GM12878 (cell line): ENCODE results near the gene OR5F1. TPM values are rescaled to one million over a fixed set of nuclear protein-coding genes. Genes with fewer than 3 reads are reported as not detected.

ENCODE experiments used
- ATAC-seq: fragments of 200-7000 bp; cut with Tn5 transposase; 3 replicates; pipeline ENCODE4 v1.9.1; 2020; ENCODE audit warnings: mild to moderate bottlenecking, moderate library complexity
- BruUV-seq: library from RNA; stranded (reverse); fragments of 400-500 nt; replicated peaks from 2 replicates; lab custom pipeline; 2021; lab: Mats Ljungman, UMichigan
- CTCF ChIA-PET: fragments of 300-600 bp; sonication (Branson Sonifier 250); formaldehyde crosslinking; extraction: SDS; loops from one replicate; lab custom pipeline; 2021; ENCODE audit warnings: inconsistent platforms; lab: Yijun Ruan, JAX
- POLR2A ChIA-PET: fragments of 350-600 bp; formaldehyde crosslinking; extraction: SDS; loops from one replicate; lab custom pipeline; 2021; ENCODE audit warnings: inconsistent platforms; lab: Charles Lee
- RAD21 ChIA-PET: fragments of 300-600 bp; sonication (Branson Sonifier 250); formaldehyde crosslinking; loops from one replicate; lab custom pipeline; 2023; ENCODE audit warnings: antibody characterized with exemption; ENCODE audit not compliant: unreplicated experiment; lab: Charles Lee
- SMC1A ChIA-PET: fragments of 300-600 bp; sonication (Branson Sonifier 250); formaldehyde crosslinking; loops from one replicate; lab custom pipeline; 2023; ENCODE audit not compliant: unreplicated experiment, uncharacterized antibody; lab: Charles Lee
- DNase-seq: peaks from one replicate; pipeline ENCODE4 v3.0.0-alpha.2; 2011; ENCODE audit warnings: low read depth, low spot score
- FAIRE-seq: peaks from 3 replicates; lab custom pipeline; 2011; peaks lifted over from hg19 to GRCh38; lab: Jason Lieb, UNC
- H2AFZ ChIP-seq: 2 replicates; pipeline ENCODE4 v1.6.0; 2011; ENCODE audit warnings: low read depth, low read length, control low read depth; ENCODE audit not compliant: control insufficient read depth
- H3K27ac ChIP-seq: 2 replicates; pipeline ENCODE4 v1.5.1; 2011; ENCODE audit warnings: control low read depth; ENCODE audit not compliant: control insufficient read depth, insufficient read depth
- H3K27me3 ChIP-seq, 2 experiments: replicated peaks in 1 of 2; 2 replicates each; pipeline versions ENCODE4 v1.6.0 to v1.6.1; 2011; ENCODE audit warnings: low read length in 1 of 2; ENCODE audit not compliant: control insufficient read depth in 2 of 2, insufficient read depth in 2 of 2
- H3K36me3 ChIP-seq, 2 experiments: 2 replicates each; pipeline ENCODE4 v1.5.1; 2011; ENCODE audit warnings: low read length in 1 of 2; ENCODE audit not compliant: control insufficient read depth in 2 of 2, insufficient read depth in 2 of 2
- H3K4me1 ChIP-seq: 2 replicates; pipeline ENCODE4 v1.6.1; 2011; ENCODE audit warnings: mild to moderate bottlenecking, low read length, moderate library complexity, mixed read lengths; ENCODE audit not compliant: control insufficient read depth, insufficient read depth
- H3K4me2 ChIP-seq: 2 replicates; pipeline ENCODE4 v1.6.0; 2011; ENCODE audit warnings: control low read depth; ENCODE audit not compliant: control insufficient read depth, insufficient read depth
- H3K4me3 ChIP-seq: fragments of 200-600 bp; sonication (generic); 2 replicates; pipeline ENCODE4 v1.5.1; 2016
- H3K79me2 ChIP-seq: 2 replicates; pipeline ENCODE4 v1.6.0; 2011; ENCODE audit warnings: low read length; ENCODE audit not compliant: control insufficient read depth, insufficient read depth
- H3K9ac ChIP-seq: 2 replicates; pipeline ENCODE4 v1.8.0; 2011; ENCODE audit warnings: low read length, control low read depth, mixed read lengths; ENCODE audit not compliant: control insufficient read depth, insufficient read depth
- H3K9me3 ChIP-seq: replicated peaks from 3 replicates; pipeline ENCODE4 v1.5.1; 2011; ENCODE audit warnings: mild to moderate bottlenecking, low read length; ENCODE audit not compliant: control insufficient read depth, insufficient read depth
- H4K20me1 ChIP-seq: 2 replicates; pipeline ENCODE4 v1.6.0; 2011; ENCODE audit not compliant: control insufficient read depth, insufficient read depth
- ASH2L ChIP-seq: fragments of 300-600, 200-600 bp; sonication (generic); IDR thresholded peaks from 2 replicates; pipeline ENCODE4 v1.6.1; 2017; ENCODE audit warnings: low read depth, mild to moderate bottlenecking, borderline replicate concordance
- FOS ChIP-seq: IDR thresholded peaks from 3 replicates; pipeline ENCODE4 v1.6.1; 2011; ENCODE audit warnings: borderline replicate concordance; ENCODE audit not compliant: insufficient read length; ENCODE audit errors: extremely low read depth
- GABPA ChIP-seq: IDR thresholded peaks from 2 replicates; pipeline ENCODE4 v1.6.1; 2014; ENCODE audit warnings: antibody characterized with exemption, low read depth, mild to moderate bottlenecking, inconsistent platforms
- HDAC2 ChIP-seq: fragments of 200-600 bp; sonication (generic); IDR thresholded peaks from 2 replicates; pipeline ENCODE4 v1.6.1; 2017
- JUNB ChIP-seq: IDR thresholded peaks from 2 replicates; pipeline ENCODE4 v1.6.1; 2016; ENCODE audit warnings: antibody characterized with exemption, mild to moderate bottlenecking
- KAT2A ChIP-seq: conservative IDR thresholded peaks from 2 replicates; pipeline ENCODE4 v1.6.1; 2011; ENCODE audit warnings: low read depth, low read length; ENCODE audit not compliant: control insufficient read depth
- NFYB ChIP-seq: IDR thresholded peaks from 2 replicates; pipeline ENCODE4 v1.6.1; 2011; ENCODE audit warnings: low read depth, mild to moderate bottlenecking, low read length, improper control_type of control experiment, moderate library complexity; ENCODE audit not compliant: insufficient read depth
- NR2C2 ChIP-seq: IDR thresholded peaks from 2 replicates; pipeline ENCODE4 v1.6.1; 2011; ENCODE audit warnings: borderline replicate concordance, low read depth; ENCODE audit not compliant: control insufficient read depth, insufficient read length
- PAX8 ChIP-seq: fragments of 450-650 bp; IDR thresholded peaks from 2 replicates; pipeline ENCODE4 v1.6.1; 2017; ENCODE audit warnings: mild to moderate bottlenecking, moderate library complexity
- POLR2AphosphoS5 ChIP-seq: IDR thresholded peaks from 2 replicates; pipeline ENCODE4 v1.6.1; 2011; ENCODE audit warnings: mild to moderate bottlenecking, low read length, inconsistent platforms
- RELA ChIP-seq: fragments of 450-650 bp; IDR thresholded peaks from 2 replicates; pipeline ENCODE4 v1.8.0; 2014; ENCODE audit warnings: borderline replicate concordance; ENCODE audit not compliant: partially characterized antibody
- SP1 ChIP-seq: IDR thresholded peaks from one replicate; pipeline ENCODE4 v1.6.1; 2011; ENCODE audit warnings: low read depth, low read length
- STAT1 ChIP-seq: fragments of 450-650 bp; conservative IDR thresholded peaks from 2 replicates; pipeline ENCODE4 v1.6.1; 2014; ENCODE audit warnings: antibody characterized with exemption, mild to moderate bottlenecking
- TCF7 ChIP-seq: IDR thresholded peaks from 2 replicates; pipeline ENCODE4 v1.6.1; 2014; ENCODE audit warnings: antibody characterized with exemption, borderline replicate concordance
- ZNF24 ChIP-seq: fragments of 450-650 bp; IDR thresholded peaks from 2 replicates; pipeline ENCODE4 v1.6.1; 2017; ENCODE audit warnings: antibody characterized with exemption, mild to moderate bottlenecking
- ZZZ3 ChIP-seq: IDR thresholded peaks from 2 replicates; pipeline ENCODE4 v1.6.1; 2011; ENCODE audit warnings: low read depth; ENCODE audit not compliant: control insufficient read depth, insufficient read length
- WGBS: methylation state at CpG from one replicate; pipeline ENCODE4 v1.1.6; 2016; ENCODE audit warnings: low lambda C conversion rate; ENCODE audit not compliant: insufficient replicate concordance, insufficient coverage; ENCODE audit errors: missing lambda C conversion rate; 5-methylcytosine and 5-hydroxymethylcytosine counted together
- in situ Hi-C: fragments of 300-500 bp; cut with MboI; formaldehyde crosslinking; loops from 9 replicates; pipeline ENCODE4 v1.14.3; 2018; ENCODE audit warnings: mixed read lengths
- intact Hi-C: fragments of 100-400 bp; cut with micrococcal nuclease; formaldehyde crosslinking; loops from one replicate; pipeline ENCODE4 v1.14.2; 2022; ENCODE audit not compliant: unreplicated experiment
- polyA plus RNA-seq, 11 experiments: library from polyadenylated mRNA; depleted of rRNA in 4 of 11; unstranded in 6 of 11; stranded (reverse) in 5 of 11; fragments of >200 nt; fragmentation: Nextera tagmentation in 4 of 11; fragmentation: Illumina TruSeq in 1 of 11; extraction: Ambion mirVana in 4 of 11; extraction: Trizol in 1 of 11; gene quantifications; 1 replicate in 1 of 11; 2 replicates in 10 of 11; pipeline versions ENCODE4 v1.2.1 to v1.2.3, GENCODE V29; 2011 to 2016; ENCODE audit warnings: inconsistent platforms in 2 of 11, missing spikeins in 2 of 11, low read depth in 1 of 11
- total RNA-seq, 4 experiments: library from RNA; depleted of rRNA in 3 of 4; stranded (reverse); fragments of >200 nt in 3 of 4; fragmentation: Illumina TruSeq in 1 of 4; extraction: Trizol in 1 of 4; gene quantifications; 2 replicates each; pipeline versions ENCODE4 v1.2.1 to v1.2.3, GENCODE V29; 2013 to 2021
- TF ChIP-seq, protein P1 (sequence below): fragments of 450-650 bp; IDR thresholded peaks from 2 replicates; pipeline ENCODE4 v1.6.1; 2017; ENCODE audit warnings: low read depth, mild to moderate bottlenecking, moderate library complexity
- TF ChIP-seq, protein P2 (sequence below): IDR thresholded peaks from 2 replicates; pipeline ENCODE4 v1.6.1; 2011; ENCODE audit warnings: mild to moderate bottlenecking, low read depth, low read length, moderate library complexity; ENCODE audit not compliant: insufficient replicate concordance

The OR5F1 gene
- total and polyA plus RNA-seq, 10 of the 15 experiments (the other 5 are each of a cell fraction or from before 2014, with no cell fraction given): not detected

DNA sequence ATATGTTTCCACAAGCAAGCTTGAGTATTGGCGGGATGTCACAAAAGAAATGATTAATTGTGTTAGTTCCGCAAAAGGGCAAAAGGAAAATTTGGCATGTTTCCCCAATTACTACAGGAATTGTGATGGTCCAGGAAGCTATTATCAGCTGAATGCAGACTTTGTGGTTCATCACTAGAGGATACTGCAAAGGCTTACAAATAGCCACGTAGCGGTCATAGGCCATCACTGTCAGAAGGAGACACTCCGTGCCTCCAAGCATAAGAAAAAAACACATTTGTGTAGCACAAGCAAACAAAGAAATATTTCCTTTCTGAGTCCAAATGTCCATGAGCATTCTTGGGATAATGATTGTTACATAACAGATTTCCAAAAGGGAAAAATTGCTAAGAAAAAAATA is 26.5 kb downstream of the OR5F1 start (continued):
- TF ChIP-seq ZNF24: no peak
- TF ChIP-seq HDAC2: no peak

DNA sequence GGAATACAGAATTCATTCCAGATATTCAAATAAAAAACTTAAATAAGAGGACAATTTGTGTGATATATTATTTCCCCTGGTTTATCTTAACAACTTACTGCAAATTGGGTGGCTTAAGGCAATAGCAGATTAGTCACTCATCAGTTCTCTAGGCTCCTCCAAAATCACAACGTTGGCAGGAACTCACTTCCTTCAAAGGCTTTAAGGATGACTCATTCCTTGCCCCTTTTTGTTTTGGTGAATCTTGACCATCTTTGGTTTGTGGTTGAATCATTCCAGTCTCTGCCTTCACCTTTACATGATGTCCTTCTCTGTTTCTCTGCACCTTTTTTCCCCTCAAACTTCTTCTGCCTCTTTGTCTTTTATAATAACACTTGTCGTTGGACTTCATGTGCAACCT is 28.0 kb downstream of the OR5F1 start:
- Histone ChIP-seq H3K9me3 (no peaks in the 10 kb centered on the region), H2AFZ (no peak overlapping the region), H3K9ac (no peak overlapping the region), H3K4me3 (no peak overlapping the region), H3K27me3 (no peaks in the 10 kb centered on the region), H3K79me2 (no peaks in the 10 kb centered on the region), H3K4me2 (no peak overlapping the region), H3K36me3 (no peaks in the 10 kb centered on the region), H4K20me1 (no peaks in the 10 kb centered on the region), H3K4me1 (no peaks in the 10 kb centered on the region), H3K27ac (no peak overlapping the region)
- in situ Hi-C loops: no loop called here
- WGBS: 6% methylated on average over 2 of the region's 2 CpGs
- DNase-seq (no peak), ATAC-seq (no peak), FAIRE-seq (no peak)
- ChIA-PET CTCF (no interaction called here), RAD21 (no interaction called here), POLR2A (no interaction called here), SMC1A (no interaction called here)
- TF ChIP-seq, protein P1, sequence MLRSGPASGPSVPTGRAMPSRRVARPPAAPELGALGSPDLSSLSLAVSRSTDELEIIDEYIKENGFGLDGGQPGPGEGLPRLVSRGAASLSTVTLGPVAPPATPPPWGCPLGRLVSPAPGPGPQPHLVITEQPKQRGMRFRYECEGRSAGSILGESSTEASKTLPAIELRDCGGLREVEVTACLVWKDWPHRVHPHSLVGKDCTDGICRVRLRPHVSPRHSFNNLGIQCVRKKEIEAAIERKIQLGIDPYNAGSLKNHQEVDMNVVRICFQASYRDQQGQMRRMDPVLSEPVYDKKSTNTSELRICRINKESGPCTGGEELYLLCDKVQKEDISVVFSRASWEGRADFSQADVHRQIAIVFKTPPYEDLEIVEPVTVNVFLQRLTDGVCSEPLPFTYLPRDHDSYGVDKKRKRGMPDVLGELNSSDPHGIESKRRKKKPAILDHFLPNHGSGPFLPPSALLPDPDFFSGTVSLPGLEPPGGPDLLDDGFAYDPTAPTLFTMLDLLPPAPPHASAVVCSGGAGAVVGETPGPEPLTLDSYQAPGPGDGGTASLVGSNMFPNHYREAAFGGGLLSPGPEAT: no peak
- TF ChIP-seq ASH2L (no peak), JUNB (no peak), SP1 (no peak), GABPA (no peak), NFYB (no peak), ZZZ3 (no peak), FOS (no peak), RELA (no peak), KAT2A (no peak), STAT1 (no peak), TCF7 (no peak), POLR2AphosphoS5 (no peak), NR2C2 (no peak), PAX8 (no peak)
- TF ChIP-seq, protein P2, sequence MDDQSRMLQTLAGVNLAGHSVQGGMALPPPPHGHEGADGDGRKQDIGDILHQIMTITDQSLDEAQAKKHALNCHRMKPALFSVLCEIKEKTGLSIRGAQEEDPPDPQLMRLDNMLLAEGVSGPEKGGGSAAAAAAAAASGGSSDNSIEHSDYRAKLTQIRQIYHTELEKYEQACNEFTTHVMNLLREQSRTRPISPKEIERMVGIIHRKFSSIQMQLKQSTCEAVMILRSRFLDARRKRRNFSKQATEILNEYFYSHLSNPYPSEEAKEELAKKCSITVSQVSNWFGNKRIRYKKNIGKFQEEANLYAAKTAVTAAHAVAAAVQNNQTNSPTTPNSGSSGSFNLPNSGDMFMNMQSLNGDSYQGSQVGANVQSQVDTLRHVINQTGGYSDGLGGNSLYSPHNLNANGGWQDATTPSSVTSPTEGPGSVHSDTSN: no peak
- intact Hi-C loops: no loop called here
- BruUV-seq: no TSS peak
